Thoracic aorta (tissue), 2 donors: ENCODE results near the gene TMEM236. TPM values are rescaled to one million over a fixed set of nuclear protein-coding genes. Genes with fewer than 3 reads are reported as not detected.

Experiments
- ATAC-seq: fragments of 150-250 bp; one replicate; pipeline ENCODE4 v1.8.0; 2017; ENCODE audit warnings: low read depth; ENCODE audit not compliant: insufficient number of reproducible peaks, low FRiP score
- DNase-seq: peaks from one replicate; pipeline ENCODE4 v3.0.0-alpha.2; 2020; ENCODE audit warnings: low spot score
- H3K27ac ChIP-seq, 2 donors: fragments of 200-600 bp; sonication (generic); 1 replicate in 1 of 2; 2 replicates in 1 of 2; pipeline ENCODE4 v1.5.1; 2016; ENCODE audit warnings: mild to moderate bottlenecking in 2 of 2, moderate library complexity in 2 of 2
- H3K27me3 ChIP-seq: fragments of 200-600 bp; sonication (generic); replicated peaks from 2 replicates; pipeline ENCODE4 v1.6.0; 2016; ENCODE audit warnings: mild to moderate bottlenecking; ENCODE audit not compliant: insufficient read depth
- H3K36me3 ChIP-seq: fragments of 200-600 bp; sonication (generic); one replicate; pipeline ENCODE4 v1.5.1; 2016
- H3K4me1 ChIP-seq, 2 donors: fragments of 200-600 bp; sonication (generic); 1 replicate in 1 of 2; 2 replicates in 1 of 2; pipeline versions ENCODE4 v1.5.1 to v1.6.0; 2016; ENCODE audit warnings: low read depth in 2 of 2, mild to moderate bottlenecking in 1 of 2; ENCODE audit not compliant: control insufficient read depth in 1 of 2
- H3K4me3 ChIP-seq: fragments of 200-600 bp; sonication (generic); 2 replicates; pipeline ENCODE4 v1.5.1; 2016; ENCODE audit warnings: mild to moderate bottlenecking
- H3K9me3 ChIP-seq: fragments of 200-600 bp; sonication (generic); 2 replicates; pipeline ENCODE4 v1.5.1; 2016
- CTCF ChIP-seq: fragments of 200-600 bp; sonication (generic); IDR thresholded peaks from one replicate; pipeline ENCODE4 v1.5.1; 2019; ENCODE audit warnings: antibody characterized with exemption
- total RNA-seq, 2 donors: library from RNA; depleted of rRNA; stranded (reverse); fragments of >200 nt; gene quantifications; one replicate each; pipeline versions ENCODE4 v1.1.0 to v1.2.3, GENCODE V29; 2016

The TMEM236 gene
- total RNA-seq, 2 donors from 2014 or later, result 1.1 to 2.0 TPM

DNA sequence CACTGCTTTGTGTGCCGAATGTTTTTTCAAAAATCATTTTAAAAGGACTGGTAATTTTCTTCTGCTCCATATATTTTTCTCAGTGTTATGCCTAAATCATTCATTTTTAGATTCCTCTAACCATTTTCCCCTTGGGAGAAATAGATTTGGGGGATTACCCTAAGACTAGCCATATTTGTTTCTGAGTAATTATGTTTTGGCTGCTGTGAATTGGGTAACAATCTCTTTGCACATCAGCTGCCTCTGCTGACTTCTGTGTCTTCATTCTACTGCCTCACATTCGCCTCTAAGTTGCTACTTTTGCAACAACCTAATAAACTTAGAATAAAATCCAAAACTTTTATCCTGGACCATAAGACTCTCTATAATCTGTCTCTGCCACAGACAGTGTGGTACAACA lies 38.6 kb downstream of the TMEM236 start:
- TF ChIP-seq CTCF, result no peak
- Histone ChIP-seq H3K36me3 (no peaks in the 10 kb centered on the region), H3K27me3 (no peaks in the 10 kb centered on the region), H3K4me1 (peaks cover 0 to 7% of the 10 kb centered on the region in 2 donors), H3K4me3 (no peak overlapping the region), H3K27ac (no peak overlapping the region), H3K9me3 (no peaks in the 10 kb centered on the region)
- ATAC-seq (no peak), DNase-seq (no peak)

- no peak for ATAC-seq
- no peak for TF ChIP-seq CTCF
Measured at GRCh38 chr10:17792991-17793390, 41.0 kb downstream of the TMEM236 start.

GRCh38 chr10:17793823-17794644 lies 42.0 kb downstream of the TMEM236 start:
- H3K27me3 ChIP-seq, result no peaks in the 10 kb centered on the region
- H3K27ac ChIP-seq, result no peak overlapping the region
- ATAC-seq (no peak), DNase-seq (no peak)
- TF ChIP-seq CTCF, result no peak
- H3K36me3 ChIP-seq, result no peaks in the 10 kb centered on the region
- H3K9me3 ChIP-seq, result no peaks in the 10 kb centered on the region
- H3K4me1 ChIP-seq, result no peaks in the 10 kb centered on the region
- H3K4me3 ChIP-seq, result no peak overlapping the region

More at GRCh38 chr10:17792991-17793390, 41.0 kb downstream of the TMEM236 start:
- Histone ChIP-seq H3K4me3 (no peak overlapping the region), H3K27ac (no peak overlapping the region), H3K36me3 (no peaks in the 10 kb centered on the region), H3K27me3 (no peaks in the 10 kb centered on the region), H3K9me3 (no peaks in the 10 kb centered on the region), H3K4me1 (no peaks in the 10 kb centered on the region)
- DNase-seq, result no peak

DNA sequence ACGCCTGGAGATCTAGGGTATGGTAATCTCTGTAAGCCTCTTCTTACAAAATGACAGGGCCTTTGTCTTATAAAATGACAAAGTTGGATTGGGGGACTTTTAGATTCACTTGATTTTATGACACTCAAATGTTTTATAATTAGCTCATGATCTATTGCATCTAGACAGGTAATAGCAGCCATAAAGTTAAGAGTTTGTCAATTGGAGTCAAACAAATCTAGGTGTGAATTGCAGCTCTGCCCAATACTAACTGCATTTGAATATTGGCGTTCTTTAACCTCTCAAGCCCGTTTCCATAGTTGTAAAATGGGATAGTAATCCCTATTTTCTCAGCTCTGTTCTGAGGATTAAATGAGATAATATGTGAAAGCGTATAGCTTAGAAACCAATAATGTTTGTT lies 43.1 kb downstream of the TMEM236 start:
- Histone ChIP-seq H3K27ac (no peak overlapping the region), H3K27me3 (no peaks in the 10 kb centered on the region)
- no peak for TF ChIP-seq CTCF

DNA sequence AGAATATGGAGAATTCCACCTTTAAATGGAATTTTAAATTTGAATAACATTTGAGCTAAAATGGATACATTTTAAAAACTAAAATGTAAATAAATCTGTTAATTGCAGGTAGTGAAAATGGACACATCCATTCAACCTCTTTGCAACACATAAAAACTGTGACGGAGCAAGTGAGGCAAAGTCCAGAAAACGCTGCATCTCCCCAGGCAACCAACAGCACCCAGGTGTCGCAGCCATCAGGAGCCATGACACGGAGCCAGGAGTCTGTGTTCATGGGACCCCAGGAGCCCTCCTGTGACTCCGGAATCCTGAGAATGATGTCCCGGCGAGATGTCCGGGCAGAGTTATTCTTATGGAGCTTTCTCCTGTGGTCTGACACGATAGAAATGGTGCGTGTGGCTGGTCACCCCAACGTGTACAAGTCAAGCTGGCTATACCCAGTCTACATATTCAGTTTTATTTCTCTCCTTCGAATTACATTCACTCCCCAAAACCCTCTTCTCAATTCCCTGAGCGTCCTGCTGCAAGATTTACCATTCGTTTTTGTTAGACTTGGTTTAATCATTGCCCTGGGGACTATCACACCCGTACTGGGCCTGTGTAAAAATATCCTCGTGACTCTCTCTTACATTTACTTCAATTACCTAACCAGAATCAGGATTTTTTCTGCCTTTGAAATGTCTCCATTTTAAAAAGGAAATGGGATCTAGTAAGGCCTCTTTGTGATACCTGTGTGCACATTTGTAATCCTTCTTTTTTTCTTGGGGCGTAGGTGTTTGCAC lies 44.0 kb downstream of the TMEM236 start:
- Histone ChIP-seq H3K4me3 (no peak overlapping the region), H3K27ac (no peak overlapping the region), H3K36me3 (no peaks in the 10 kb centered on the region), H3K4me1 (no peaks in the 10 kb centered on the region), H3K9me3 (no peaks in the 10 kb centered on the region), H3K27me3 (no peaks in the 10 kb centered on the region)
- DNase-seq (no peak), ATAC-seq (no peak)
- TF ChIP-seq CTCF, result no peak

More for the DNA sequence above, 43.1 kb downstream of the TMEM236 start:
- no peak for ATAC-seq
- Histone ChIP-seq H3K4me1 (no peaks in the 10 kb centered on the region), H3K36me3 (no peaks in the 10 kb centered on the region), H3K4me3 (no peak overlapping the region), H3K9me3 (no peaks in the 10 kb centered on the region)
- no peak for DNase-seq
